HL-60 (cell line): Measurements from ENCODE around the gene RASL11A.

Experiments
- GABPA ChIP-seq: IDR thresholded peaks from 2 replicates; pipeline ENCODE4 v1.6.1; 2012; ENCODE audit warnings: low read depth
- SPI1 ChIP-seq: IDR thresholded peaks from 2 replicates; pipeline ENCODE4 v1.6.1; 2012; ENCODE audit warnings: low read depth, mild to moderate bottlenecking, borderline replicate concordance
- TF ChIP-seq, protein P1 (sequence below): IDR thresholded peaks from one replicate; pipeline ENCODE4 v1.5.1; 2011; ENCODE audit warnings: low read length, control low read depth, inconsistent platforms; ENCODE audit not compliant: insufficient read depth
- TF ChIP-seq, protein P2 (sequence below): IDR thresholded peaks from 2 replicates; pipeline ENCODE4 v1.6.1; 2012; ENCODE audit warnings: low read depth; ENCODE audit not compliant: insufficient replicate concordance

DNA sequence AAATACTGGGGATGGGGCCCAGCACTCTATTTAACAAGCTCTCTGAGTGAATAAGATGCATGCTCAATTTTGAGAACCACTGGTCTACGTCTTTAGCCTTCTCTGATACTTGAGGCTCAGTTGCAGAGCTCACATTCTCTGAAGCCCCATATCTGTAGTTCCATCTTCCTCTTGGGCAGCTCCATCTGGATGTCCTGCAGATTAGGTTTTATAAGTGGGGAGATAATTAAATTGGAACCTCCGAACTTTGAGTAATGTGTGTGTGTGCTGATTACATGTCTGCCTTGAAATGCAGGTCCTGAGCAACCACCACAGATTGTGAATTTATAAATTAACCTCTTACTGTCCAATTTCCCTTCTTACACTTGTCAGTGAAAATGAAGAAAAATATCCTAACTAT is 7.2 kb upstream of the RASL11A start:
- TF ChIP-seq, protein P1, sequence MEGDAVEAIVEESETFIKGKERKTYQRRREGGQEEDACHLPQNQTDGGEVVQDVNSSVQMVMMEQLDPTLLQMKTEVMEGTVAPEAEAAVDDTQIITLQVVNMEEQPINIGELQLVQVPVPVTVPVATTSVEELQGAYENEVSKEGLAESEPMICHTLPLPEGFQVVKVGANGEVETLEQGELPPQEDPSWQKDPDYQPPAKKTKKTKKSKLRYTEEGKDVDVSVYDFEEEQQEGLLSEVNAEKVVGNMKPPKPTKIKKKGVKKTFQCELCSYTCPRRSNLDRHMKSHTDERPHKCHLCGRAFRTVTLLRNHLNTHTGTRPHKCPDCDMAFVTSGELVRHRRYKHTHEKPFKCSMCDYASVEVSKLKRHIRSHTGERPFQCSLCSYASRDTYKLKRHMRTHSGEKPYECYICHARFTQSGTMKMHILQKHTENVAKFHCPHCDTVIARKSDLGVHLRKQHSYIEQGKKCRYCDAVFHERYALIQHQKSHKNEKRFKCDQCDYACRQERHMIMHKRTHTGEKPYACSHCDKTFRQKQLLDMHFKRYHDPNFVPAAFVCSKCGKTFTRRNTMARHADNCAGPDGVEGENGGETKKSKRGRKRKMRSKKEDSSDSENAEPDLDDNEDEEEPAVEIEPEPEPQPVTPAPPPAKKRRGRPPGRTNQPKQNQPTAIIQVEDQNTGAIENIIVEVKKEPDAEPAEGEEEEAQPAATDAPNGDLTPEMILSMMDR = no peak
- TF ChIP-seq, protein P2, sequence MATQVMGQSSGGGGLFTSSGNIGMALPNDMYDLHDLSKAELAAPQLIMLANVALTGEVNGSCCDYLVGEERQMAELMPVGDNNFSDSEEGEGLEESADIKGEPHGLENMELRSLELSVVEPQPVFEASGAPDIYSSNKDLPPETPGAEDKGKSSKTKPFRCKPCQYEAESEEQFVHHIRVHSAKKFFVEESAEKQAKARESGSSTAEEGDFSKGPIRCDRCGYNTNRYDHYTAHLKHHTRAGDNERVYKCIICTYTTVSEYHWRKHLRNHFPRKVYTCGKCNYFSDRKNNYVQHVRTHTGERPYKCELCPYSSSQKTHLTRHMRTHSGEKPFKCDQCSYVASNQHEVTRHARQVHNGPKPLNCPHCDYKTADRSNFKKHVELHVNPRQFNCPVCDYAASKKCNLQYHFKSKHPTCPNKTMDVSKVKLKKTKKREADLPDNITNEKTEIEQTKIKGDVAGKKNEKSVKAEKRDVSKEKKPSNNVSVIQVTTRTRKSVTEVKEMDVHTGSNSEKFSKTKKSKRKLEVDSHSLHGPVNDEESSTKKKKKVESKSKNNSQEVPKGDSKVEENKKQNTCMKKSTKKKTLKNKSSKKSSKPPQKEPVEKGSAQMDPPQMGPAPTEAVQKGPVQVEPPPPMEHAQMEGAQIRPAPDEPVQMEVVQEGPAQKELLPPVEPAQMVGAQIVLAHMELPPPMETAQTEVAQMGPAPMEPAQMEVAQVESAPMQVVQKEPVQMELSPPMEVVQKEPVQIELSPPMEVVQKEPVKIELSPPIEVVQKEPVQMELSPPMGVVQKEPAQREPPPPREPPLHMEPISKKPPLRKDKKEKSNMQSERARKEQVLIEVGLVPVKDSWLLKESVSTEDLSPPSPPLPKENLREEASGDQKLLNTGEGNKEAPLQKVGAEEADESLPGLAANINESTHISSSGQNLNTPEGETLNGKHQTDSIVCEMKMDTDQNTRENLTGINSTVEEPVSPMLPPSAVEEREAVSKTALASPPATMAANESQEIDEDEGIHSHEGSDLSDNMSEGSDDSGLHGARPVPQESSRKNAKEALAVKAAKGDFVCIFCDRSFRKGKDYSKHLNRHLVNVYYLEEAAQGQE = no peak
- TF ChIP-seq GABPA = no peak
- TF ChIP-seq SPI1 = no peak
